Brain microvascular endothelial cell (primary cell): ENCODE measurements around the gene PCAT7.
"Not testable (repeated sequence)": the region's sequence is repeated elsewhere in the genome, so short reads cannot be mapped to it uniquely, and the experiment has no call there.

Source experiments
- DNase-seq: peaks from one replicate; pipeline ENCODE4 v3.0.0-alpha.2; 2020
- H3K27ac ChIP-seq: fragments of 250-450 bp; sonication (Bioruptor Pico); 2 replicates; pipeline ENCODE4 v1.5.1; 2020; ENCODE audit warnings: mild to moderate bottlenecking, moderate library complexity
- H3K27me3 ChIP-seq: fragments of 250-450 bp; sonication (Bioruptor Pico); replicated peaks from 2 replicates; pipeline ENCODE4 v1.5.1; 2020; ENCODE audit warnings: mild to moderate bottlenecking
- H3K36me3 ChIP-seq: fragments of 250-450 bp; sonication (Bioruptor Pico); replicated peaks from 2 replicates; pipeline ENCODE4 v1.5.1; 2020; ENCODE audit warnings: mild to moderate bottlenecking
- H3K4me3 ChIP-seq: 2 replicates; pipeline ENCODE4 v1.5.1; 2011; ENCODE audit warnings: low read depth, mild to moderate bottlenecking, control low read depth, low read length, moderate library complexity
- CTCF ChIP-seq: IDR thresholded peaks from 2 replicates; pipeline ENCODE4 v1.5.1; 2011; ENCODE audit warnings: low read depth, mild to moderate bottlenecking, moderate library complexity, low read length, control low read depth, inconsistent platforms; ENCODE audit errors: missing control alignments
- in situ Hi-C: cut with HindIII; loops from 2 replicates; pipeline ENCODE4 v1.10.0; 2017; ENCODE audit warnings: low sequenced_read_pairs, low pct_ligation_motif_present

Gene PCAT7

DNA sequence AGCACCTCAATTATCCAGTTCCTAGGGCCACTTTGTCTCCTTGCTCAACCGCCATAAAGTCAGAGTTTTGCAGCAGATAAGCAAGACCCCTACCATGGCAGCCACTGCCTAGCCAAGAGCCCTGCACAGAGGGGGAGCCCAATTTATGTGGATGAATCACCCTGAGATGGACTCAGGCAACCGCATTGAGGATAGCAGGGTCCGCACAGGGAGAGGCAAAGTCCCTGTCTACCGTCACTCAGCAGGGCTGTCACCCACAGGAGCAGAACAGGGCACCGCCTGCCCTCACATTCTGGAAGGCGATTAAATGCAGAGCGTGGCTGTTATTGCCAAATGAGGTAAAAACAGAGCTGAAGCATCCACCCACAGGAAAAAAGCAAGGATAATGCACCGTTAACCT is 37.0 kb downstream of the PCAT7 start:
- Histone ChIP-seq H3K36me3 (no peaks in the 10 kb centered on the region), H3K27ac (no peak overlapping the region), H3K27me3 (no peaks in the 10 kb centered on the region), H3K4me3 (no peak overlapping the region)
- in situ Hi-C loops, result no loop called here
- no peak for TF ChIP-seq CTCF
- DNase-seq, result no peak

GRCh38 chr9:94592683-94593082 is 37.8 kb downstream of the PCAT7 start:
- H3K4me3 ChIP-seq, H3K27ac ChIP-seq, DNase-seq, in situ Hi-C loops, H3K36me3 ChIP-seq, H3K27me3 ChIP-seq: not testable (repeated sequence)

GRCh38 chr9:94593459-94594345 is 38.8 kb downstream of the PCAT7 start, which contains the start of gene FBP2:
TSS of gene FBP2 (minus strand) at chr9:94593824. CDS start at chr9:94593726, 98 bp downstream.
- in situ Hi-C loops, result no loop called here
- Histone ChIP-seq H3K27ac (no peak within 1 kb of the TSS), H3K36me3 (no peaks in the 10 kb centered on the region), H3K4me3 (no peak within 1 kb of the TSS), H3K27me3 (no peaks in the 10 kb centered on the region)
- TF ChIP-seq CTCF, result no peak
- DNase-seq, result no peak

DNA sequence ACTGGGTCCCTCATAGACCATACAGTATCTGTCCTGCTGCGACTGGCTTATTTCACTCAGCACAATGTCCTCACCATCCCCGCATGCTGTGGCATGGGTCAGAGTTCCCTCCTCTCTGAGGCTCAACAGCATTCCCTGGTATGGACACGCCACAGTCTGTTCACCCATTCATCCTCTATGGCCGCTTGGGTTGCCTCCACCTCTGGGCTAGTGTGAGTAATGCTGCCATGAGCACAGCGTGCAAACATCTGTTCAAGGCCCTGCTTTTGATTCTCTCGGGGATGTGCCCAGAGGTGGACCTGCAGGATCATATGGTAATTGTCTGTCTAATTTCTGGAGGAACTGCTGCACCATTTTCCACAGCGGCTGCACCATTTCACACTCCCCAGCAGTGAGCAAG is 44.2 kb downstream of the PCAT7 start:
- no peaks in the 10 kb centered on the region for H3K27me3 ChIP-seq
- in situ Hi-C loops, result no loop called here
- no peak overlapping the region for H3K27ac ChIP-seq
- H3K36me3 ChIP-seq, result no peaks in the 10 kb centered on the region
- no peak for DNase-seq
- TF ChIP-seq CTCF, result no peak
- H3K4me3 ChIP-seq, result no peak overlapping the region

DNA sequence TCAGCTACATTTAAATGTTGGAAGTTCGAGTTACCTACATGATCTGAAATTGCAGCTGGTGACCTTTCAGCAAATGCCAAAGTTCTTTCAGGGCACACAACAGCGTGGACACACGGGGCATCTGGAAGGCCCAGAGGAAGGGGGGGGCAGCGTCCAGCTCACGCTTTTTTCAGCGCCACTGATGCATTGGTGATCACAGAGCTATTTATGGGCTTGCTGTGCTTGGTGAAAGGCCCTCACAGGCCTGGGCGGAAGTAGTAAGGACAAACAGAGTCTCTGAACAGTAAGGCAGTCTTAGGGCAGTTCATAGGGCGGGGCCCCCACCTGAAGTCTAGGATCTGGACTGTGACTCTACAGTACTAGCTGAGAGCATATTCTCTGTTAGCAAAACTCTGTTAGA is 45.4 kb downstream of the PCAT7 start:
- Histone ChIP-seq H3K4me3 (no peak overlapping the region), H3K27ac (no peak overlapping the region), H3K36me3 (no peaks in the 10 kb centered on the region), H3K27me3 (no peaks in the 10 kb centered on the region)
- no peak for DNase-seq
- in situ Hi-C loops, result no loop called here
- no peak for TF ChIP-seq CTCF

DNA sequence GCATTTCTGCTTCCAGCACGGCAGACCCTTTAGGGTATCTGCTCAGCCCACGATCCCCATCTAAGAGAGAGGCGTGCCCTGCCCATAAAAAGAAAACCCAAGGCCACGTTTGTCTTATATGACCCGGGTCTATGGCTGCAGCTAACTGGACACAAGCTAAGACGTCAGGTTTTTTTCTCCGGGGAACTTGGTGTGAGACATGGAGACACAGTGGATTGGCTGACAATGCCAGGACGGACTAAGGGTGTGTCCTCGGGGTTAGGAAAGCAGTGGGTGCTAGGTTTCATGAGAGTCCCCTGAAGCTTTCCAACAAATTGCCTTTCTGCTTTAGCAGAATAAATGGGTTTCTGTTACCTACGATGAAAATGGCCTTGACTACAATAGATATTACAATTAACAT is 45.8 kb downstream of the PCAT7 start:
- no peaks in the 10 kb centered on the region for H3K27me3 ChIP-seq
- no peak overlapping the region for H3K4me3 ChIP-seq
- no peak for DNase-seq
- TF ChIP-seq CTCF, result no peak
- no peaks in the 10 kb centered on the region for H3K36me3 ChIP-seq
- no peak overlapping the region for H3K27ac ChIP-seq
- in situ Hi-C loops, result no loop called here
